WTC11 (cell line): ENCODE measurements around the gene SH3PXD2A.

Source experiments
- E2F1 ChIP-seq: sonication (generic); formaldehyde crosslinking; IDR thresholded peaks from 2 replicates; pipeline ENCODE4 v1.8.0; 2022; ENCODE audit warnings: mild to moderate bottlenecking, missing genetic modification reagents
- JUN ChIP-seq: sonication (generic); formaldehyde crosslinking; IDR thresholded peaks from 2 replicates; pipeline ENCODE4 v1.8.0; 2023; ENCODE audit warnings: mild to moderate bottlenecking, missing genetic modification reagents
- MLX ChIP-seq: sonication (generic); formaldehyde crosslinking; IDR thresholded peaks from 2 replicates; pipeline ENCODE4 v1.8.1; 2023; ENCODE audit warnings: mild to moderate bottlenecking, missing genetic modification reagents, moderate library complexity
- OVOL2 ChIP-seq: fragments of 250-450 bp; sonication (Bioruptor Pico); IDR thresholded peaks from 2 replicates; pipeline ENCODE4 v1.9.0; 2021; ENCODE audit warnings: mild to moderate bottlenecking, borderline replicate concordance
- ZNF232 ChIP-seq: sonication (generic); formaldehyde crosslinking; IDR thresholded peaks from 2 replicates; pipeline ENCODE4 v1.8.0; 2022; ENCODE audit warnings: mild to moderate bottlenecking, missing genetic modification reagents
- TF ChIP-seq, protein P1 (sequence below): fragments of 200-600 bp; IDR thresholded peaks from 2 replicates; pipeline ENCODE4 v1.8.0; 2022; ENCODE audit warnings: antibody characterized with exemption
- TF ChIP-seq, protein P2 (sequence below): sonication (generic); formaldehyde crosslinking; IDR thresholded peaks from 2 replicates; pipeline ENCODE4 v1.8.1; 2023; ENCODE audit warnings: mild to moderate bottlenecking, missing genetic modification reagents

GRCh38 chr10:103837370-103838069 is 17.9 kb downstream of the SH3PXD2A start:
- TF ChIP-seq, protein P1, sequence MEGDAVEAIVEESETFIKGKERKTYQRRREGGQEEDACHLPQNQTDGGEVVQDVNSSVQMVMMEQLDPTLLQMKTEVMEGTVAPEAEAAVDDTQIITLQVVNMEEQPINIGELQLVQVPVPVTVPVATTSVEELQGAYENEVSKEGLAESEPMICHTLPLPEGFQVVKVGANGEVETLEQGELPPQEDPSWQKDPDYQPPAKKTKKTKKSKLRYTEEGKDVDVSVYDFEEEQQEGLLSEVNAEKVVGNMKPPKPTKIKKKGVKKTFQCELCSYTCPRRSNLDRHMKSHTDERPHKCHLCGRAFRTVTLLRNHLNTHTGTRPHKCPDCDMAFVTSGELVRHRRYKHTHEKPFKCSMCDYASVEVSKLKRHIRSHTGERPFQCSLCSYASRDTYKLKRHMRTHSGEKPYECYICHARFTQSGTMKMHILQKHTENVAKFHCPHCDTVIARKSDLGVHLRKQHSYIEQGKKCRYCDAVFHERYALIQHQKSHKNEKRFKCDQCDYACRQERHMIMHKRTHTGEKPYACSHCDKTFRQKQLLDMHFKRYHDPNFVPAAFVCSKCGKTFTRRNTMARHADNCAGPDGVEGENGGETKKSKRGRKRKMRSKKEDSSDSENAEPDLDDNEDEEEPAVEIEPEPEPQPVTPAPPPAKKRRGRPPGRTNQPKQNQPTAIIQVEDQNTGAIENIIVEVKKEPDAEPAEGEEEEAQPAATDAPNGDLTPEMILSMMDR, result no peak
- TF ChIP-seq MLX (CRISPR knock-in tag) (no peak), ZNF232 (CRISPR knock-in tag) (no peak), JUN (CRISPR knock-in tag) (no peak), OVOL2 (CRISPR knock-in tag) (no peak), E2F1 (CRISPR knock-in tag) (no peak)
- TF ChIP-seq, protein P2, sequence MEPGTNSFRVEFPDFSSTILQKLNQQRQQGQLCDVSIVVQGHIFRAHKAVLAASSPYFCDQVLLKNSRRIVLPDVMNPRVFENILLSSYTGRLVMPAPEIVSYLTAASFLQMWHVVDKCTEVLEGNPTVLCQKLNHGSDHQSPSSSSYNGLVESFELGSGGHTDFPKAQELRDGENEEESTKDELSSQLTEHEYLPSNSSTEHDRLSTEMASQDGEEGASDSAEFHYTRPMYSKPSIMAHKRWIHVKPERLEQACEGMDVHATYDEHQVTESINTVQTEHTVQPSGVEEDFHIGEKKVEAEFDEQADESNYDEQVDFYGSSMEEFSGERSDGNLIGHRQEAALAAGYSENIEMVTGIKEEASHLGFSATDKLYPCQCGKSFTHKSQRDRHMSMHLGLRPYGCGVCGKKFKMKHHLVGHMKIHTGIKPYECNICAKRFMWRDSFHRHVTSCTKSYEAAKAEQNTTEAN (CRISPR knock-in tag), result no peak
